ENCODE results near the gene VASH2.

The VASH2 gene

GRCh38 chr1:212979340-212980122 is 29.2 kb downstream of the VASH2 start:
- no peak for TF ChIP-seq CTCF (IDR thresholded peaks at IDR 0.05; ENCODE audit: low read depth, low read length, missing control alignments)
- DNase-seq (ENCODE audit: low read depth), result peak; percentile 87
- H3K4me3 ChIP-seq (ENCODE audit: low read depth, low read length), result no peak overlapping the region

- no peak for DNase-seq (ENCODE audit: low read depth)
- H3K4me3 ChIP-seq (ENCODE audit: low read depth, low read length), result no peak overlapping the region
- no peak for TF ChIP-seq CTCF (IDR thresholded peaks at IDR 0.05; ENCODE audit: low read depth, low read length, missing control alignments)
Measured at GRCh38 chr1:212980123-212980785, 29.9 kb downstream of the VASH2 start.

- TF ChIP-seq CTCF (IDR thresholded peaks at IDR 0.05; ENCODE audit: low read depth, low read length, missing control alignments), result no peak
- no peak overlapping the region for H3K4me3 ChIP-seq (ENCODE audit: low read depth, low read length)
- no peak for DNase-seq (ENCODE audit: low read depth)
Measured at GRCh38 chr1:212981025-212981495, 30.7 kb downstream of the VASH2 start.

GRCh38 chr1:212981571-212982328 is 31.4 kb downstream of the VASH2 start:
- TF ChIP-seq CTCF (IDR thresholded peaks at IDR 0.05; ENCODE audit: low read depth, low read length, missing control alignments), result no peak
- DNase-seq (ENCODE audit: low read depth), result peak; percentile 77
- no peak overlapping the region for H3K4me3 ChIP-seq (ENCODE audit: low read depth, low read length)

GRCh38 chr1:212982430-212983152 is 32.2 kb downstream of the VASH2 start:
- DNase-seq (ENCODE audit: low read depth), result no peak
- no peak overlapping the region for H3K4me3 ChIP-seq (ENCODE audit: low read depth, low read length)
- TF ChIP-seq CTCF (IDR thresholded peaks at IDR 0.05; ENCODE audit: low read depth, low read length, missing control alignments), result no peak

GRCh38 chr1:212983482-212983881 is 33.1 kb downstream of the VASH2 start:
- DNase-seq (ENCODE audit: low read depth), result no peak

More at GRCh38 chr1:212983482-212983881, 33.1 kb downstream of the VASH2 start:
- TF ChIP-seq CTCF (IDR thresholded peaks at IDR 0.05; ENCODE audit: low read depth, low read length, missing control alignments), result no peak
- H3K4me3 ChIP-seq (ENCODE audit: low read depth, low read length), result no peak overlapping the region

Data from GM12864 (cell line).